ENCODE data around the gene BUD13. TPM values are rescaled to one million over a fixed set of nuclear protein-coding genes. Genes with fewer than 3 reads are reported as not detected.

The BUD13 gene
- total RNA-seq, 4 donors from 2014 or later = 9.0 to 14.1 (median 12.3) TPM

- intact Hi-C loops (cut with DNase I; ENCODE audit: low total_unique reads) = no loop called here
- in situ Hi-C loops (cut with MboI; ENCODE audit: low sequenced_read_pairs in 4 of 4) = no loop called here
- peaks cover 0 to 9% (median under 1%) of the 10 kb centered on the region in 3 donors for H3K27me3 ChIP-seq
- no peaks in the 10 kb centered on the region for H3K36me3 ChIP-seq
- ATAC-seq (no peak), DNase-seq (no peak)
- H3K9me3 ChIP-seq = no peaks in the 10 kb centered on the region
- TF ChIP-seq CTCF (IDR thresholded peaks at IDR 0.05 in 4 of 5, conservative IDR thresholded peaks at IDR 0.05 in 1 of 5) (no peak), POLR2A (IDR thresholded peaks at IDR 0.05) (no peak)
- H3K27ac ChIP-seq = no peak overlapping the region
- H3K4me1 ChIP-seq = no peaks in the 10 kb centered on the region
- no peak overlapping the region for H3K4me3 ChIP-seq
These were observed 57.9 kb downstream of the BUD13 start for GRCh38 chr11:116714902-116715301.

GRCh38 chr11:116712428-116712827 is 60.4 kb downstream of the BUD13 start:
- no peak for TF ChIP-seq POLR2A (IDR thresholded peaks at IDR 0.05)
- TF ChIP-seq CTCF (IDR thresholded peaks at IDR 0.05 in 4 of 5, conservative IDR thresholded peaks at IDR 0.05 in 1 of 5) = no peak
- DNase-seq = no peak
- in situ Hi-C loops (cut with MboI; ENCODE audit: low sequenced_read_pairs in 4 of 4) = no loop called here
- no peaks in the 10 kb centered on the region for H3K4me1 ChIP-seq
- no peaks in the 10 kb centered on the region for H3K36me3 ChIP-seq
- intact Hi-C loops (cut with DNase I; ENCODE audit: low total_unique reads) = no loop called here
- ATAC-seq = no peak
- H3K9me3 ChIP-seq = no peaks in the 10 kb centered on the region
- H3K27me3 ChIP-seq = peaks cover 0 to 9% (median 9%) of the 10 kb centered on the region in 3 donors
- H3K4me3 ChIP-seq = no peak overlapping the region
- no peak overlapping the region for H3K27ac ChIP-seq

- Histone ChIP-seq H3K36me3 (no peaks in the 10 kb centered on the region), H3K9me3 (no peaks in the 10 kb centered on the region), H3K27ac (no peak overlapping the region), H3K4me1 (no peaks in the 10 kb centered on the region), H3K27me3 (peaks cover 0 to 9% (median 9%) of the 10 kb centered on the region in 3 donors), H3K4me3 (no peak overlapping the region)
- no peak for DNase-seq
- intact Hi-C loops (cut with DNase I; ENCODE audit: low total_unique reads) = no loop called here
- in situ Hi-C loops (cut with MboI; ENCODE audit: low sequenced_read_pairs in 4 of 4) = no loop called here
- ATAC-seq = no peak
- TF ChIP-seq POLR2A (IDR thresholded peaks at IDR 0.05) (no peak), CTCF (IDR thresholded peaks at IDR 0.05 in 4 of 5, conservative IDR thresholded peaks at IDR 0.05 in 1 of 5) (no peak)
These were observed 62.0 kb downstream of the BUD13 start for GRCh38 chr11:116710762-116711161.

GRCh38 chr11:116710001-116710674 is 62.6 kb downstream of the BUD13 start:
- intact Hi-C loops (cut with DNase I; ENCODE audit: low total_unique reads) = no loop called here
- TF ChIP-seq POLR2A (IDR thresholded peaks at IDR 0.05) = no peak
- no peak for TF ChIP-seq CTCF (IDR thresholded peaks at IDR 0.05 in 4 of 5, conservative IDR thresholded peaks at IDR 0.05 in 1 of 5)
- Histone ChIP-seq H3K36me3 (no peaks in the 10 kb centered on the region), H3K4me1 (no peaks in the 10 kb centered on the region), H3K27ac (no peak overlapping the region), H3K4me3 (no peak overlapping the region), H3K9me3 (no peaks in the 10 kb centered on the region), H3K27me3 (peaks cover 0 to 9% (median 9%) of the 10 kb centered on the region in 3 donors)
- ATAC-seq (no peak), DNase-seq (no peak)
- in situ Hi-C loops (cut with MboI; ENCODE audit: low sequenced_read_pairs in 4 of 4) = no loop called here

- Histone ChIP-seq H3K4me3 (peak overlapping the region in 2 of 4 donors; percentile 19 to 20), H3K4me1 (no peaks in the 10 kb centered on the region), H3K9me3 (no peaks in the 10 kb centered on the region), H3K36me3 (no peaks in the 10 kb centered on the region), H3K27me3 (peaks cover 0 to 9% (median 3%) of the 10 kb centered on the region in 3 donors), H3K27ac (no peak overlapping the region)
- in situ Hi-C loops (cut with MboI; ENCODE audit: low sequenced_read_pairs in 4 of 4) = no loop called here
- ATAC-seq (no peak), DNase-seq (no peak)
- no peak for TF ChIP-seq POLR2A (IDR thresholded peaks at IDR 0.05)
- no peak for TF ChIP-seq CTCF (IDR thresholded peaks at IDR 0.05 in 4 of 5, conservative IDR thresholded peaks at IDR 0.05 in 1 of 5)
- intact Hi-C loops (cut with DNase I; ENCODE audit: low total_unique reads) = no loop called here
These were observed 65.0 kb downstream of the BUD13 start for GRCh38 chr11:116707746-116708145.

Data from gastrocnemius medialis (tissue), 4 donors.